Transverse colon (tissue), 4 donors: ENCODE data around the gene KRT72.

Experiments
- POLR2A ChIP-seq: fragments of 450-650 bp; IDR thresholded peaks from one replicate; pipeline ENCODE4 v1.6.1; 2016; ENCODE audit warnings: antibody characterized with exemption, mild to moderate bottlenecking, moderate library complexity
- POLR2AphosphoS5 ChIP-seq, 3 donors: sonication (generic); formaldehyde crosslinking; IDR thresholded peaks; one replicate each; pipeline ENCODE4 v1.6.1; 2016; ENCODE audit warnings: antibody characterized with exemption in 3 of 3
- TF ChIP-seq, protein P1 (sequence below), 5 experiments: fragments of 200-600 bp in 3 of 5; fragments of 450-650 bp in 2 of 5; sonication (generic) in 3 of 5; IDR thresholded peaks; 1 replicate in 2 of 5; 2 replicates in 3 of 5; pipeline ENCODE4 v1.5.1; 2016 to 2017; ENCODE audit warnings: antibody characterized with exemption in 5 of 5, inconsistent platforms in 3 of 5, mild to moderate bottlenecking in 2 of 5, moderate library complexity in 1 of 5

DNA sequence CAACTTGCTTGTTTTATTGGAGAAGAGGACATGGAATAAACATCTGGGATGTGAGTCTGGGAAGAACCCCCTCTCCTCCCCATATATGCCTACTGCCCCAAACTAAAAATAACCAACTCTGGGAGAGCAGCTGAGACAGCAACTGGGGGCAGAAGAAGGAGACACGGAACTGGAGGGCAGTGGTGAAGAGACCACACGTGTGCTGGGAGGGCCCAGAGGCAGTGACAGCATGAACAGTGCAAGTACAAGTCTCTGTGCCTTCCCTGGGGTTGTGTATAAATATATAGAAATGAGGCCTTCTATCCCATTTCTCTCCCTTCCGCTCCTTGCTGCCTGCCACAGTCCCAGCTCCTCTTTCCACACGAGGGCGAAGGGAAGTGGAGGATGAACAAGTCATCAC is 21.1 kb upstream of the KRT72 start:
- no peak for TF ChIP-seq POLR2A
- TF ChIP-seq, protein P1, sequence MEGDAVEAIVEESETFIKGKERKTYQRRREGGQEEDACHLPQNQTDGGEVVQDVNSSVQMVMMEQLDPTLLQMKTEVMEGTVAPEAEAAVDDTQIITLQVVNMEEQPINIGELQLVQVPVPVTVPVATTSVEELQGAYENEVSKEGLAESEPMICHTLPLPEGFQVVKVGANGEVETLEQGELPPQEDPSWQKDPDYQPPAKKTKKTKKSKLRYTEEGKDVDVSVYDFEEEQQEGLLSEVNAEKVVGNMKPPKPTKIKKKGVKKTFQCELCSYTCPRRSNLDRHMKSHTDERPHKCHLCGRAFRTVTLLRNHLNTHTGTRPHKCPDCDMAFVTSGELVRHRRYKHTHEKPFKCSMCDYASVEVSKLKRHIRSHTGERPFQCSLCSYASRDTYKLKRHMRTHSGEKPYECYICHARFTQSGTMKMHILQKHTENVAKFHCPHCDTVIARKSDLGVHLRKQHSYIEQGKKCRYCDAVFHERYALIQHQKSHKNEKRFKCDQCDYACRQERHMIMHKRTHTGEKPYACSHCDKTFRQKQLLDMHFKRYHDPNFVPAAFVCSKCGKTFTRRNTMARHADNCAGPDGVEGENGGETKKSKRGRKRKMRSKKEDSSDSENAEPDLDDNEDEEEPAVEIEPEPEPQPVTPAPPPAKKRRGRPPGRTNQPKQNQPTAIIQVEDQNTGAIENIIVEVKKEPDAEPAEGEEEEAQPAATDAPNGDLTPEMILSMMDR (IDR thresholded peaks at IDR 0.05): no peak
- no peak for TF ChIP-seq POLR2AphosphoS5 (IDR thresholded peaks at IDR 0.05)
